SIG-M5 treated with dmso at 0.1 percent for 504 hours (cell line): ENCODE data around the gene TEAD1.
"Not testable (repeated sequence)": the region's sequence is repeated elsewhere in the genome, so short reads cannot be mapped to it uniquely, and the experiment has no call there.

Experiments
- DNase-seq: peaks from one replicate; lab custom pipeline; 2025; ENCODE audit not compliant: unreplicated experiment; lab: John Stamatoyannopoulos, UW

Gene TEAD1

DNA sequence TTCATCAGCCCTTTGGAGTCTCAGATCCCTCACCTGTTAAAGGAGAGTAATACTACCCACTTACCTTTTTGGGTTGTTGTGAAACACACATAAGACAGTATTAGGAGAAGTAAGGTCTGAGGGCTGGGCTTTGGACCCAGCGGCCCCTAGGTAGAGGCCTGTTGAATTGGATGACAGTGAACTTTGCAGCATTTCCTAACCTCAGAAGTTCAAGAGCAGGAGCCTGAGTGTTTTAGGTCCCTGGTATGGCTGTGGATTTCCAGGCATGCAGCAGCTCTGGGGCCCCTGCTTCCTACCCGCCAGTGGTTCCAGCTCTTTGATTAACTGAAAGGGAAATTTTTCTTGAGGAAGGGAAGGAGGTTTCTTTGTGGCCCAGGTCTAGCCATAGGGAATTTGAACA, 58.9 kb downstream of the TEAD1 start:
- no peak for DNase-seq

GRCh38 chr11:12734625-12735024, 60.4 kb downstream of the TEAD1 start:
- no peak for DNase-seq

DNA sequence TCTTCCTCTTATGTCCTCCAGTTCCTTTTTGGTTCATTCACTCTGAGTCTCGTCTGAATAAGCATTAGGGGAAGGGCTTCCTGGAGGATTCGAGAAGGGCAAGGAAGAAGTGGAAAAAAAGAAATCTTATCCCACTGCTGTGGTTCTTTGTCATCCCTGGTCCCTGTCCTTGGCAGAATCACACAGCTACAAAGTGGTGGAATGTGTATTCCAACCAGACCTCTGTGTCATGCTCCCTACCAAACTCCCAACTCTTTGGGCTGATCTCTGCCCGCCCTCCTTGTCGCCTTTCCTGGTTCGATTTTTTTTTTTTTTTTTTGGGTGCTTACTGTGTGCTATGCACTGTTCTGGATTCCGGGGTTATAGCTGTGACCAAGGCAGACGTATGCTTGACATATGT, 61.0 kb downstream of the TEAD1 start:
- no peak for DNase-seq

GRCh38 chr11:12737024-12737423, 62.8 kb downstream of the TEAD1 start:
- no peak for DNase-seq

GRCh38 chr11:12741671-12742216, 67.5 kb downstream of the TEAD1 start:
- no peak for DNase-seq

DNA sequence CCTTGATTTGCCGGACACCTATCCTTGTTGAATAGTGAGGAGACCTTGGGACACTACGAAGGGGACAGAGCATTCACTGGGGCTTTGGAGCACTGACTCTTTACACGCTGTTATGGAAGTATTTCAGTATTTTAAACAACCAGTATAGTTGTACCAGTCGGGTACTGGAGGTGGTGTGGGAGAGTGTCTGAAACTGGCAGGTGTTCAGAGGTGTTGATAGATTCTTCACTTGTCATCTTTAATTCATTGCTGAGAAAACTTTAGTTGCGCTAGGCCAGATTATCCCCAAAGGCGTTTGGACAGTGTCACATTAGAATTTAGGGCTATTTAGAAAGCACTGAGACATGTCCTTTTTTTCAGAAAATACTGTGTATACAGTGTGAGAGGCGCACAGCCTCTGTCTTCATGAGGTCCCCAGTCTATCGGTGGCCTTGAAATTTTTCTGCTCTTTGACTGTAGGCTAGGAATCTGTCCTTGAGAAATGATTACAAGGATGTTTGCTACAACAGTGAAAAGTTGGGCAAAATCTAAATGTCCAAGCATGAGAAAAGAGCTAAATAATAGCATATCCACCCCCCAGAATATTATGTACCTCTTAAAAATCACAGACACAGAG, 69.7 kb downstream of the TEAD1 start:
- DNase-seq = no peak

- no peak for DNase-seq
Measured at GRCh38 chr11:12744826-12745502, 70.7 kb downstream of the TEAD1 start.

GRCh38 chr11:12745787-12746186, 71.6 kb downstream of the TEAD1 start:
- no peak for DNase-seq

DNA sequence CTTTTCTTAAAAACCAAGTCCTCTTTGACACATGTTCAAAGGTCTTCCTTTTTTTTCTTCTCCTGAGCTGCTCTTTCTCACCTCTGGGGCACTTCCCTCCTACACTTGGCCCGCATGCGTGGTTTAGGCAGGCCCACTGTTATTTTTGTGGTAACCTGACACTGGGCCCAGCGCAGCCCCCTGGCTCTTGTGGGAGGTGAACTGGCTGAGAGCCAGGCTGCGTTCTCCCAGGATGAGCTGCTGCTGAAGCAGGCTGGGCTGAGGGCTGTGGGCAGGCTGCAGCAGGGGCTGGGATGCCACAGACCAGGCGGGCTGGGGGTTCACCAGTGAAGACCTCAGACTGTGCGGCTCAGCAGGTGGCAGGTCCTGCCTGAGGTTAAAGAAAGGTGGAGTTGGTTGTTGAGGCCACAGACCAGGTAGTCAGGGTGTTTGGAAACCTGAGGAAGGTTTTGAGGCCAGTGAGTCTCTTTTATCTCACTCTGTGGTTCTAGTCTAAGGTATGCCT, 72.4 kb downstream of the TEAD1 start:
- DNase-seq = no peak

DNA sequence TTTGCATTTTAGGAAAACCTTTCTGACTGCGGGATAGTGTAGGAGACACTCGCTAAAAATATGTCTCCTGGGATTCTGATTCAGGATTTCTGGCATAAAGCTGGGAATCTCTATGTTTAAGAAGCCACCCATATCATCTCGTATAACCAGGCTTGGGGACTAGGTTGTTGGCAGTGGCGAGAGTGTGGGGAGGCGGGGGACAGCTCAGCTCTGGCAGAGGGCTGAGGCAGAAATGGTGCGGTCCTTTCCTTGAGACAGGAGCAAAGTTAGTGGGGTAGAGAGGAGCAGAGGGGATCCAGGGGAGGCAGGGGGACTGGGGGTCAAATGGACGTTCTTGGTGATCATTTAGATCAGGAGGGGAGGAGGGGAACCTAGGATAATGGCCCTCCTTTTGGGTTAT, 74.3 kb downstream of the TEAD1 start:
- DNase-seq = no peak

GRCh38 chr11:12749442-12749841, 75.2 kb downstream of the TEAD1 start:
- DNase-seq = no peak

GRCh38 chr11:12750181-12750580, 76.0 kb downstream of the TEAD1 start:
- DNase-seq = no peak

- no peak for DNase-seq
Measured at GRCh38 chr11:12752868-12753524, 78.8 kb downstream of the TEAD1 start.

DNA sequence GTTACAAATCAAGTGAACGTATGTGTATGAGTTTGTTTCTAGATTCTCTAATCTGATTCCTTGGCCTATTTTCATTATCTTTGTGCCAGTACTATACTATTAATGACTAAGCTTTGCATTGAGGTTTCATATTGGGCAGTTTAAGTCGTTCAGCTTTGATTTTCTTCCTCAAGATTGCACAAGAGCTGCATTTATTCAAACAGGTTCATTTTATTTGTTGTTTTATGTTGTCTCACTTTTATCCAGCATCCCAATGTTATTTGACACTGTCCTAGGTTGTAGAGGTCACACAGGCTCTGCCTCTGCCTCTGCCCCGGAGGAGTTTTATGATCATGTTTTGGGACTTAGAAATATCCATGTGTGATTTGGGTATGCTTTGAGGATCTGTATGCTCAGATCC, 79.8 kb downstream of the TEAD1 start:
- DNase-seq = no peak

GRCh38 chr11:12754582-12755234, 80.5 kb downstream of the TEAD1 start:
- DNase-seq = no peak

DNA sequence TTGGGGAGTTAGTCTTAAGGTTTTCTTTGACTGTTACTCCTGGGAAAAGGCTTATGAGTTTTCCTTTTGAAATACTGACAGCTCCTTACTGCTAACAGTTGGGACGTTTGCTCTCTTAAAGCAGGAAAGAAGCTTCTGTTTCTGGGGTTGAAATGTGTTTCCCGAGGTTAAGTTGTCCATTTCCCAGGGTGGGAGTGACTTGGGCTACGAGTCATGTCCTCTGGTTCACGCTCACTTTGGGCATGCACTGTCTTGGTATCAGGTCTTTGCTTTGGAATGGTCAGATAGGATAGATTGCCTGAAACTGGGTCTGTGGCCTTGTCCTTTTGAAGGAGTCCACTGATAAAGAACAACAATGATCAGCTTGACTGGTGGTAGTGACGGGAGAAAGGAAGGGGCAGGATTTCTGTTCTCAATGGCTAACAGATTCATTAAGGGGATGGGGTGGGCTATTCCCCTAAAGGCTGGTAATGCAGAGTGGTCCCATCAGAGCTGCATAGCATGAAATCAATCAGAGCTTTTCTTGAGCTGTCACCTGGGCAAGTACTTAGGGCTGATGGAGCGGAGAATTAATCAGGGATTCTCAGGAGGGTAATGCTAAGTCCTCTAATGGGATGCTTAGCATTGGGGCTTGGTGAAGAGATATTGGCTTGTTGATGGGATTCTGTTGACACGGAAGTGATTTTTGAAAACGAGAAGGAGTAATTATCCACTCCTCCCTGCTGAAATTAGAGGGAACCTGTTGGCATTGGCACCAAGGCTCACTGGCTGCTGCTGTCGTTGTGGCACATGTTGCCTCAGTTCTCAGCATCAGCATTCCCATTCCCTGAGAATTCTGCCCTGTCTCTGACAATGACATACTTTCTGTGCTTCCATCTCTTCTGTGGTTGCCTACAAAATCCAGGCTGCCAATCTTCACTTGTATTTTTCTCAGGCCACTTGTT, 81.6 kb downstream of the TEAD1 start:
- no peak for DNase-seq

- no peak for DNase-seq
Measured at GRCh38 chr11:12756454-12756806, 82.2 kb downstream of the TEAD1 start.

DNA sequence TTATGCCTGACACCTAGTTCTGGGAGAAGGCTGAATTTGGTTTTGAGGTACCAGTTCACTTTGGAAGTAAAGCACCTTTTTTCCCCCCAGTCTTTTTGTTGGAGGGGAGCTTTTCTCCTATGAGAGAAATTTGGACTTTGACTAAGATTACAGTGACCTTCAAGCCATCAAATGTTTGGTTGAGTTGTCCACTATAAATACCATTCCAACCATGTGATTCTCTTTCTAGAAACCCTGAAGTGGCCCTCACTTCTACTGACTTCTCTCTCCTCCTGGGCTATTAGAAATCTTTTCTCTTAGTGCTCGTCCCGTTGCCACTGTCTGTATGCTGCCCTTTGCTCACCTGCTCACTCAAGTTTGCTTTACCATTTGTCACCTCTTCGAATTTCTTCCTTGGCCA, 82.6 kb downstream of the TEAD1 start:
- no peak for DNase-seq

- no peak for DNase-seq
Measured at GRCh38 chr11:12757416-12757815, 83.2 kb downstream of the TEAD1 start.

DNA sequence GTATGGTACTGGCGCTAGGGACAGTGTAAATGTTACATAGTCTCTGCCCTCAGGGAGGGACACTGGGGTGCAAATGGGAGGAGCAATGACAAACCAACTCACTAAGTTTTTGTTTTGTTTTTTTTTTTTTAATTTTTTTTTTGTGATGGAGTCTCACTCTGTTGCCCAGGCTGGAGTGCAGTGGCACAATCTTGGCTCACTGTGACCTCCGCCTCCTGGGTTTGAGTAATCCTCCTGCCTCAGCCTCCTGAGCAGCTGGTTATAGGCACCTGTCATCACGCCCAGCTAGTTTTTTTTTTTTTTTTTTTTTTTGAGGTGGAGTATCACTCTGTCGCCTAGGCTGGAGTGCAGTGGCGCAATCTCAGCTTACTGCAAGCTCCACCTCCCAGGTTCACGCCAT, 83.9 kb downstream of the TEAD1 start:
- DNase-seq = not testable (repeated sequence)
